ENCODE data around the gene IFNAR2.

DNA sequence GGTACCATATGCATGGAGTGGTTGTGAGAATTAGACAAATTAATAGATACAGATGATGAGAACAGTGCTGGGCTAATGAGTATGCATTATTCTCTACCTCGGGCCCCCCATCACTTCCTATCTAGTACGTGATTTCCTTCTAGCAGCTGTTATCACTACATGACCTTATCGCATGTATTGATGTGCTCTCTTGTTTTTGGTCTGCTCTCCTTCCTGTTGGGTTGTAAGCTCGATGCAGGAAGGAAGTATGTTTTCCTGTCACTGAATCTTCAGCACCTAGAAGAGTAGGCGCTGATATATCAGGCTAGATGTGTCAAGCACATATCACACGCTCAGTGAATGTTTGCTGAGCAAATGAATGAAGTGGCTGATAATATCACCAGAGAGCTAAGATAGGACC lies 43.9 kb upstream of the IFNAR2 start:
- TF ChIP-seq, protein P1, sequence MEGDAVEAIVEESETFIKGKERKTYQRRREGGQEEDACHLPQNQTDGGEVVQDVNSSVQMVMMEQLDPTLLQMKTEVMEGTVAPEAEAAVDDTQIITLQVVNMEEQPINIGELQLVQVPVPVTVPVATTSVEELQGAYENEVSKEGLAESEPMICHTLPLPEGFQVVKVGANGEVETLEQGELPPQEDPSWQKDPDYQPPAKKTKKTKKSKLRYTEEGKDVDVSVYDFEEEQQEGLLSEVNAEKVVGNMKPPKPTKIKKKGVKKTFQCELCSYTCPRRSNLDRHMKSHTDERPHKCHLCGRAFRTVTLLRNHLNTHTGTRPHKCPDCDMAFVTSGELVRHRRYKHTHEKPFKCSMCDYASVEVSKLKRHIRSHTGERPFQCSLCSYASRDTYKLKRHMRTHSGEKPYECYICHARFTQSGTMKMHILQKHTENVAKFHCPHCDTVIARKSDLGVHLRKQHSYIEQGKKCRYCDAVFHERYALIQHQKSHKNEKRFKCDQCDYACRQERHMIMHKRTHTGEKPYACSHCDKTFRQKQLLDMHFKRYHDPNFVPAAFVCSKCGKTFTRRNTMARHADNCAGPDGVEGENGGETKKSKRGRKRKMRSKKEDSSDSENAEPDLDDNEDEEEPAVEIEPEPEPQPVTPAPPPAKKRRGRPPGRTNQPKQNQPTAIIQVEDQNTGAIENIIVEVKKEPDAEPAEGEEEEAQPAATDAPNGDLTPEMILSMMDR (IDR thresholded peaks at IDR 0.05): no peak
- no peak for TF ChIP-seq EP300 (IDR thresholded peaks at IDR 0.05)
